PC-3 (cell line): ENCODE measurements around the gene IQCE. TPM values are rescaled to one million over a fixed set of nuclear protein-coding genes. Genes with fewer than 3 reads are reported as not detected.

ENCODE experiments used
- ATAC-seq: fragments of 200-7000 bp; cut with Tn5 transposase; 2 replicates; pipeline ENCODE4 v1.9.1; 2020; ENCODE audit warnings: mild to moderate bottlenecking, moderate library complexity
- BruUV-seq: library from RNA; stranded (reverse); fragments of 400-500 nt; replicated peaks from 2 replicates; lab custom pipeline; 2021; lab: Mats Ljungman, UMichigan
- CTCF ChIA-PET: fragments of 300-600 bp; sonication (Branson Sonifier 250); formaldehyde crosslinking; loops from one replicate; lab custom pipeline; 2022; ENCODE audit warnings: antibody characterized with exemption; lab: Charles Lee
- POLR2A ChIA-PET: fragments of 300-600 bp; sonication (Branson Sonifier 250); formaldehyde crosslinking; loops from one replicate; lab custom pipeline; 2022; ENCODE audit warnings: antibody characterized with exemption; ENCODE audit not compliant: unreplicated experiment; lab: Charles Lee
- DNase-seq: peaks from one replicate; pipeline ENCODE4 v3.0.0-alpha.2; 2015
- H2AFZ ChIP-seq: fragments of 300-600 bp; sonication (generic); 2 replicates; pipeline ENCODE4 v1.6.0; 2016; ENCODE audit warnings: antibody characterized with exemption, low read length
- H3F3A ChIP-seq: fragments of 300-600 bp; sonication (generic); one replicate; pipeline ENCODE4 v1.6.0; 2017; ENCODE audit warnings: antibody characterized with exemption, low read length, control low read depth, mild to moderate bottlenecking; ENCODE audit not compliant: unreplicated experiment
- H3K27ac ChIP-seq: fragments of 300-600 bp; sonication (generic); 2 replicates; pipeline ENCODE4 v1.5.1; 2016; ENCODE audit warnings: mild to moderate bottlenecking, low read length
- H3K27me3 ChIP-seq: fragments of 300-600 bp; sonication (generic); 2 replicates; pipeline ENCODE4 v1.6.1; 2016; ENCODE audit warnings: low read length, mixed read lengths
- H3K36me3 ChIP-seq: fragments of 300-600 bp; sonication (generic); 2 replicates; pipeline ENCODE4 v1.6.1; 2016; ENCODE audit warnings: low read depth, mixed run types, low read length, mixed read lengths
- H3K4me1 ChIP-seq: fragments of 300-600 bp; sonication (generic); 2 replicates; pipeline ENCODE4 v1.5.1; 2016; ENCODE audit warnings: low read length; ENCODE audit not compliant: insufficient read depth
- H3K4me2 ChIP-seq: fragments of 300-600 bp; sonication (generic); 2 replicates; pipeline ENCODE4 v1.6.0; 2016; ENCODE audit warnings: low read length
- H3K4me3 ChIP-seq: fragments of 300-600 bp; sonication (generic); 2 replicates; pipeline ENCODE4 v1.5.1; 2016; ENCODE audit warnings: mild to moderate bottlenecking, low read length, mixed read lengths
- H3K79me2 ChIP-seq: fragments of 300-600 bp; sonication (generic); 2 replicates; pipeline ENCODE4 v1.6.1; 2017; ENCODE audit warnings: low read length, mixed read lengths
- H3K9ac ChIP-seq: fragments of 300-600 bp; sonication (generic); 2 replicates; pipeline ENCODE4 v1.6.0; 2016; ENCODE audit warnings: mild to moderate bottlenecking, low read length
- H3K9me2 ChIP-seq: fragments of 300-600 bp; sonication (generic); replicated peaks from 2 replicates; pipeline ENCODE4 v1.6.1; 2016; ENCODE audit warnings: mixed run types, low read length, mixed read lengths
- H3K9me3 ChIP-seq: fragments of 300-600 bp; sonication (generic); 2 replicates; pipeline ENCODE4 v1.6.1; 2016; ENCODE audit warnings: low read length, mixed read lengths
- H4K20me1 ChIP-seq: fragments of 300-600 bp; sonication (generic); 2 replicates; pipeline ENCODE4 v1.6.1; 2016; ENCODE audit warnings: low read length, mixed read lengths
- EZH2 ChIP-seq: fragments of 300-600 bp; sonication (generic); IDR thresholded peaks from one replicate; pipeline ENCODE4 v1.6.1; 2017; ENCODE audit warnings: antibody characterized with exemption, mild to moderate bottlenecking, low read length; ENCODE audit not compliant: unreplicated experiment
- EZH2phosphoT487 ChIP-seq: fragments of 300-600 bp; sonication (generic); IDR thresholded peaks from 2 replicates; pipeline ENCODE4 v1.6.1; 2018; ENCODE audit warnings: mild to moderate bottlenecking, antibody characterized with exemption, low read length, borderline replicate concordance
- intact Hi-C: fragments of 100-400 bp; cut with micrococcal nuclease; formaldehyde crosslinking; loops from 2 replicates; pipeline ENCODE4 v1.9.0; 2023
- total RNA-seq: library from RNA; depleted of rRNA; stranded (reverse); fragments of >200 nt; gene quantifications from 2 replicates; pipeline ENCODE4 v1.2.3, GENCODE V29; 2014
- TF ChIP-seq, protein P1 (sequence below): fragments of 300-600 bp; sonication (generic); conservative IDR thresholded peaks from 2 replicates; pipeline ENCODE4 v1.5.1; 2017; ENCODE audit warnings: antibody characterized with exemption, low read depth, mild to moderate bottlenecking, low read length

IQCE gene
- total RNA-seq, 1 experiment from 2014 or later: 9.7 TPM

DNA sequence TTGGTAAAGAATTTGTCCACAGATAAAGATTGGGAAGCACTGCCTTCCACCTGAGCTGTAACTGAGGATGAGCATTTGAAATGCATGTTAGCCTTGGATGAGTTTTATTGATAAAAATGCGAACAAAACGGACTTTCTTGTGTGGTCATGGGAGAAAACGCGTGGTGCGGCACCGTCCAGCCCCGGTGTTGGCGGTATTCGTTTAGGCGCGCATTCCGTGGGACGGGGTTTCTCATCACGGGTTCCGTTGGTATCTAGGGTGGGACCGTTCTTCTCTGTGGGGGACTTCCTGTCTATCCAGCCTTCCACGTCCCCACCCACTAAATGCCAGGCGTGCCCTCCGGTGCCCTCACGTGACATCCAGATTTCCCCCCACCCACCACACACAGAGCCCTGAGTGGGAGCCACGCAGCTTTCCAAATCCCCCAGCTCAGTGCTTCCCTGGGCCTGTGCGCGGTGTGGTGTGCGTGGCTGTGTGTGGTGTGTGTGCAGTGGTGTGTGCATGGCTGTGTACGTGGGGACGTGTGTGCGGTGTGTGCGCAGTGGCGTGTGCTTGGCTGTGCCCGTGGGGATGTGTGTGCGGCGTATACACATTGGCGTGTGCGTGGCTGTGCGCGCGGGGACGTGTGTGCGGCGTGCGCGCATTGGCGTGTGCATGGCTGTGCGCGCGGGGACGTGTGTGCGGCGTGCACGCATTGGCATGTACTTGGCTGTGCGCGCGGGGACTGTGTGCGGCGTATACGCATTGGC lies 18.1 kb downstream of the IQCE start:
- H3K27me3 ChIP-seq: no peaks in the 10 kb centered on the region
- ChIA-PET CTCF (no interaction called here), POLR2A (no interaction called here)
- no TSS peak for BruUV-seq
- H3K9ac ChIP-seq: no peak overlapping the region
- intact Hi-C loops: no loop called here
- no peaks in the 10 kb centered on the region for H3K9me3 ChIP-seq
- H3K9me2 ChIP-seq: no peaks in the 10 kb centered on the region
- TF ChIP-seq, protein P1, sequence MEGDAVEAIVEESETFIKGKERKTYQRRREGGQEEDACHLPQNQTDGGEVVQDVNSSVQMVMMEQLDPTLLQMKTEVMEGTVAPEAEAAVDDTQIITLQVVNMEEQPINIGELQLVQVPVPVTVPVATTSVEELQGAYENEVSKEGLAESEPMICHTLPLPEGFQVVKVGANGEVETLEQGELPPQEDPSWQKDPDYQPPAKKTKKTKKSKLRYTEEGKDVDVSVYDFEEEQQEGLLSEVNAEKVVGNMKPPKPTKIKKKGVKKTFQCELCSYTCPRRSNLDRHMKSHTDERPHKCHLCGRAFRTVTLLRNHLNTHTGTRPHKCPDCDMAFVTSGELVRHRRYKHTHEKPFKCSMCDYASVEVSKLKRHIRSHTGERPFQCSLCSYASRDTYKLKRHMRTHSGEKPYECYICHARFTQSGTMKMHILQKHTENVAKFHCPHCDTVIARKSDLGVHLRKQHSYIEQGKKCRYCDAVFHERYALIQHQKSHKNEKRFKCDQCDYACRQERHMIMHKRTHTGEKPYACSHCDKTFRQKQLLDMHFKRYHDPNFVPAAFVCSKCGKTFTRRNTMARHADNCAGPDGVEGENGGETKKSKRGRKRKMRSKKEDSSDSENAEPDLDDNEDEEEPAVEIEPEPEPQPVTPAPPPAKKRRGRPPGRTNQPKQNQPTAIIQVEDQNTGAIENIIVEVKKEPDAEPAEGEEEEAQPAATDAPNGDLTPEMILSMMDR: no peak
- TF ChIP-seq EZH2 (no peak), EZH2phosphoT487 (no peak)
- no peak overlapping the region for H2AFZ ChIP-seq
- DNase-seq: no peak
- H3K36me3 ChIP-seq: no peaks in the 10 kb centered on the region; the same call in 1 of the 2 replicates
- H3K79me2 ChIP-seq: no peaks in the 10 kb centered on the region
- no peaks in the 10 kb centered on the region for H4K20me1 ChIP-seq
- no peaks in the 10 kb centered on the region for H3F3A ChIP-seq
- no peak overlapping the region for H3K4me3 ChIP-seq
- H3K4me1 ChIP-seq: peaks cover 11% of the 10 kb centered on the region
- H3K27ac ChIP-seq: no peak overlapping the region
- ATAC-seq: no peak
- H3K4me2 ChIP-seq: no peak overlapping the region

DNA sequence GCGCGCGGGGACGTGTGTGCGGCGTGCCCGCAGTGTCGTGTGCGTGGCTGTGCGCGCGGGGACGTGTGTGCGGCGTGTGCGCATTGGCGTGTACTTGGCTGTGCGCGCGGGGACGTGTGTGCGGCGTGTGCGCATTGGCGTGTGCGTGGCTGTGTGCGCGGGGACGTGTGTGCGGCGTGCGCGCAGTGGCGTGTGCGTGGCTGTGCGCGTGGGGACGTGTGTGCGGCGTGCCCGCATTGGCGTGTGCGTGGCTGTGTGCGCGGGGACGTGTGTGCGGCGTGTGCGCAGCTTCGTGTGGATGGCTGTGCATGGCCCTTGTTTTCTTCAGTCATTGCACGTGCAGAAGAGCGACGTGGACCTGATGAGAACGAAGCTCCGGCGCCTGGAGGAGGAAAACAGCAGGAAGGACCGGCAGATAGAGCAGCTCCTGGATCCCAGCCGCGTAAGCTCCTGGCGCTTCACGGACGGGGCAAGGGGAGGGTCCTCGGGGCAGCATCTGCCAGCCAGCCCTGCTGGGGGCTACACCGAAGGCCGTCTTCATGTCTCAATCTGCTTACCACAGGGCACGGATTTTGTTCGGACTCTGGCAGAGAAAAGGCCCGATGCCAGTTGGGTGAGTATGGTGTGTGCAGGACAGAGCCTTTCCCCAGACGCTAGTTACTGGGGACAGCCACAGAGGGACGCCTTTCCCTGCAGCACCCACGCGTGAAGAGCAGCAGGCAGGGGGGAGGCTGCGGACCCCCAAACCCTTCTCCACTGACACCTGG lies 19.3 kb downstream of the IQCE start:
- CTCF ChIA-PET: no interaction called here

More for the DNA sequence above, 19.3 kb downstream of the IQCE start:
- TF ChIP-seq, protein P1: no peak
- TF ChIP-seq EZH2phosphoT487: no peak
- no peak for TF ChIP-seq EZH2
- no peak for ATAC-seq
- POLR2A ChIA-PET: no interaction called here
- Histone ChIP-seq H3K9ac (no peak overlapping the region), H3K27me3 (no peaks in the 10 kb centered on the region), H3F3A (no peaks in the 10 kb centered on the region), H3K79me2 (no peaks in the 10 kb centered on the region), H3K36me3 (no peaks in the 10 kb centered on the region; the same call in 1 of the 2 replicates), H3K9me2 (no peaks in the 10 kb centered on the region), H3K27ac (no peak overlapping the region), H3K9me3 (no peaks in the 10 kb centered on the region), H3K4me2 (no peak overlapping the region), H3K4me1 (no peaks in the 10 kb centered on the region), H4K20me1 (no peaks in the 10 kb centered on the region), H2AFZ (no peak overlapping the region), H3K4me3 (no peak overlapping the region)
- no TSS peak for BruUV-seq
- DNase-seq: no peak
- intact Hi-C loops: no loop called here
